Measurements from ENCODE around the gene IL11RA.

DNA sequence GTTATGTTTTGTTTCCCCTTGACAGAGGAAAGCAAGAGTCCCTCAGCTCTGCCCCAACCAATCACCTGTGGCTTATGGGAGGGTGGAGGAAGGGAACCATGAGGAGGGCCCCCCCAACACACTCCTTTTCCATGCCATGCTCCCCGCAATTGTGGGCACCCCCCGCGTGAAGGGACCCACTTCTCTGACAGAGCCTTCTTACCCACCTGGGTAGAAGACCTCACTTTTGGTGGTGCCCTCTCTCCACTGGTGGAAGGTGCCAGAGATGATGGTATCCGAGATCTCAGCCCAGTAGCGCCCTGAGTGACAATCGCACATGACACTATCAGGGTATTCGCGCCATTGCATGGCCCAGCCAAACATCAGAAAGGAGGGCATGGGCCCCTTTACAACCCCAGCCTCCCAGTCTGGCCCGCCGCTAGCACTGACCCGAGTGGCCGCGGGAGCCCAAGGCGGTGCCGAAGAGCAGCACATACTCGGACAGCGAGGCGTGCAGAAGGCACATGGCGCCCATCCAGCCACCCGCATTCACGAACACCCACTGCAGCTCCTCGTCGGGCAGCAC, 15.1 kb upstream of the IL11RA start:
- no peak for TF ChIP-seq CTCF (IDR thresholded peaks at IDR 0.05)
- no peak for TF ChIP-seq ZFX (IDR thresholded peaks at IDR 0.05; ENCODE audit: borderline replicate concordance)
